GM23338 (cell line): ENCODE measurements around the gene CHD5.

Experiments used
- CTCF ChIP-seq, 2 experiments: fragments of 200-600 bp in 1 of 2; sonication (generic) in 1 of 2; conservative IDR thresholded peaks; 2 replicates each; pipeline versions ENCODE4 v1.5.1 to v1.6.1; 2016 to 2017; ENCODE audit warnings: antibody characterized with exemption in 2 of 2, low read depth in 2 of 2, mild to moderate bottlenecking in 2 of 2, moderate library complexity in 1 of 2
- EZH2 ChIP-seq: fragments of 200-600 bp; sonication (generic); IDR thresholded peaks from one replicate; pipeline ENCODE4 v1.8.0; 2017; ENCODE audit warnings: antibody characterized with exemption, mild to moderate bottlenecking, low read depth; ENCODE audit not compliant: unreplicated experiment
- EZH2phosphoT487 ChIP-seq: fragments of 200-600 bp; sonication (generic); IDR thresholded peaks from one replicate; pipeline ENCODE4 v1.8.1; 2018; ENCODE audit warnings: antibody characterized with exemption; ENCODE audit not compliant: unreplicated experiment
- POLR2AphosphoS5 ChIP-seq: IDR thresholded peaks from 2 replicates; pipeline ENCODE4 v1.6.1; 2016; ENCODE audit warnings: antibody characterized with exemption, low read depth
- STAT1 ChIP-seq: IDR thresholded peaks from one replicate; pipeline ENCODE4 v1.6.1; 2016; ENCODE audit warnings: antibody characterized with exemption; ENCODE audit not compliant: unreplicated experiment

- no peak for TF ChIP-seq CTCF (conservative IDR thresholded peaks at IDR 0.05; ENCODE audit: low read depth in 2 of 2)
- no peak for TF ChIP-seq POLR2AphosphoS5
- TF ChIP-seq EZH2phosphoT487: no peak
- TF ChIP-seq STAT1: no peak
- no peak for TF ChIP-seq EZH2
Measured at GRCh38 chr1:6220236-6220635, 40.1 kb upstream of the CHD5 start.
